AG04449 (cell line): Measurements from ENCODE around the gene RALA.
A peak's percentile ranks its signal among the peaks of the same experiment; 100 is the strongest.

ENCODE experiments used
- CTCF ChIA-PET: fragments of 350-600 bp; formaldehyde crosslinking; extraction: SDS; loops from one replicate; lab custom pipeline; 2021; ENCODE audit warnings: antibody characterized with exemption; lab: Yijun Ruan, JAX
- POLR2A ChIA-PET: fragments of 400-600, 350-600 bp; formaldehyde crosslinking; extraction: SDS; loops from one replicate; lab custom pipeline; 2020; ENCODE audit warnings: antibody characterized with exemption, inconsistent platforms; lab: Yijun Ruan, JAX
- DNase-seq: peaks from one replicate; pipeline ENCODE4 v3.0.0-alpha.2; 2010; ENCODE audit warnings: low read depth, low spot score
- H3K4me3 ChIP-seq: 2 replicates; pipeline ENCODE4 v1.5.1; 2011; ENCODE audit warnings: low read depth, mild to moderate bottlenecking, control low read depth, low read length
- TF ChIP-seq, protein P1 (sequence below): IDR thresholded peaks from one replicate; pipeline ENCODE4 v1.5.1; 2011; ENCODE audit warnings: mild to moderate bottlenecking, moderate library complexity, low read length, control low read depth, inconsistent platforms; ENCODE audit not compliant: insufficient read depth; ENCODE audit errors: missing control alignments

Gene RALA

DNA sequence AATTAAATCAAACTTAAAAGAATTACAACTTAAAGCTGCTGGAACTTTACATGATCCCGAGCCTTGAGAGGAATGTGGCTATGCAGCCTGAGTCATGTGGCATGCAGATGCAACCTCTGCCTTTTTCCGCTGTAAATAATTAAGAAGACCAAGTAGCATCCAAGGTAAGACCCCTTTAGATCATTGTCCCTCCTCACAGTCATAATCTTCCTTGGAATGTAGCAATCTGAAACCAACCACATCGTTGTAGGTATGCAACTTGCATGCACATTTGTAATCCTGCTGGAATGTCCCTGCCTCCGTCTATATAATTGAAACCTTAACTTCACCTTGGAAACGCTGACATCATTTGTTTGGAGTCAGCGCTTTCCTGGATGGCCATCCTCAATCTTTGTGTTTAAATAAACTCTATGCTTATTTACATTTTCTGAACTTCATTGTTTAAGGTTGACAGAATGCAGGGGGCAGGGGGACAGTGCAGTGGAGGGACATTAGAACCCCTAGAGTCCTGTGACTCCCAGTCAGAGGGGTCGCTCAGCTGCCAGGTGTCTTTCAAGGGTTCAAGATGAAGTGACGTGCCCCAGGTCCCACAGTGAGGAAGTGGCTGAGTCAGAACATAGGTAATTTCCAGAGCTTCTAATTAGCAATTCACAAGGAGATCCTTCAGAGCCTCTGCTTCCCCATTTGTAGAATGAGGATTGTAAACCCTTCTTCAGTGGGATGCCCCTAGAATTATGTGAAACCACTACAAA lies 110.7 kb downstream of the RALA start:
- DNase-seq = peak; percentile 63
- ChIA-PET CTCF (interaction anchor here (1.3 to 6.4 kb wide), 4 partner anchors 9 to 153 kb away, joined by 3 to 77 read pairs (median 36); no protein-coding TSS in a partner anchor), POLR2A (interaction anchor here (0.8 to 1.1 kb wide), 3 partner anchors 113 to 144 kb away, joined by 3 read pairs; no protein-coding TSS in a partner anchor)
- peak overlapping the region; percentile 71 for H3K4me3 ChIP-seq
- TF ChIP-seq, protein P1, sequence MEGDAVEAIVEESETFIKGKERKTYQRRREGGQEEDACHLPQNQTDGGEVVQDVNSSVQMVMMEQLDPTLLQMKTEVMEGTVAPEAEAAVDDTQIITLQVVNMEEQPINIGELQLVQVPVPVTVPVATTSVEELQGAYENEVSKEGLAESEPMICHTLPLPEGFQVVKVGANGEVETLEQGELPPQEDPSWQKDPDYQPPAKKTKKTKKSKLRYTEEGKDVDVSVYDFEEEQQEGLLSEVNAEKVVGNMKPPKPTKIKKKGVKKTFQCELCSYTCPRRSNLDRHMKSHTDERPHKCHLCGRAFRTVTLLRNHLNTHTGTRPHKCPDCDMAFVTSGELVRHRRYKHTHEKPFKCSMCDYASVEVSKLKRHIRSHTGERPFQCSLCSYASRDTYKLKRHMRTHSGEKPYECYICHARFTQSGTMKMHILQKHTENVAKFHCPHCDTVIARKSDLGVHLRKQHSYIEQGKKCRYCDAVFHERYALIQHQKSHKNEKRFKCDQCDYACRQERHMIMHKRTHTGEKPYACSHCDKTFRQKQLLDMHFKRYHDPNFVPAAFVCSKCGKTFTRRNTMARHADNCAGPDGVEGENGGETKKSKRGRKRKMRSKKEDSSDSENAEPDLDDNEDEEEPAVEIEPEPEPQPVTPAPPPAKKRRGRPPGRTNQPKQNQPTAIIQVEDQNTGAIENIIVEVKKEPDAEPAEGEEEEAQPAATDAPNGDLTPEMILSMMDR = no peak

DNA sequence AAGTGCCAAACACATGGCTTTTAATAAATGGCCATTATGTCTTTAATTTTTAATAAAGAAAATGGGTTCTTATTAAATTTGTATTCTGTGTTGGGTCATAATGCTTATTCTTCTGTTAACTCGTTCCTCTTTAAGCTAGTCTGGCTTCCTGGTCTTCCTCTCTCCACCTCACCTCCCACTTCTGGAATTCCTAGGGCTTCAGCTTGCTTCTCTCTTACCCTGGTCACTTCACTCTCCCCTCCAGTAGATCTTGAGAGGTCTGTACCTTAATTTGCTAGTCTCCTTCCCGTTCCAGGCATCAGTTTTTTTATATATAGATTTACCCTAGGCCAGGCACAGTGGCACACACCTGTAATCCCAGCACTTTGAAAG lies 111.2 kb downstream of the RALA start:
- no peak for DNase-seq
- TF ChIP-seq, protein P1 = no peak
- ChIA-PET CTCF (interaction anchor here (1.3 to 6.4 kb wide), 3 partner anchors 12 to 154 kb away, joined by 3 to 77 read pairs (median 69); no protein-coding TSS in a partner anchor), POLR2A (no interaction called here)
- H3K4me3 ChIP-seq = peak overlapping the region; percentile 71

DNA sequence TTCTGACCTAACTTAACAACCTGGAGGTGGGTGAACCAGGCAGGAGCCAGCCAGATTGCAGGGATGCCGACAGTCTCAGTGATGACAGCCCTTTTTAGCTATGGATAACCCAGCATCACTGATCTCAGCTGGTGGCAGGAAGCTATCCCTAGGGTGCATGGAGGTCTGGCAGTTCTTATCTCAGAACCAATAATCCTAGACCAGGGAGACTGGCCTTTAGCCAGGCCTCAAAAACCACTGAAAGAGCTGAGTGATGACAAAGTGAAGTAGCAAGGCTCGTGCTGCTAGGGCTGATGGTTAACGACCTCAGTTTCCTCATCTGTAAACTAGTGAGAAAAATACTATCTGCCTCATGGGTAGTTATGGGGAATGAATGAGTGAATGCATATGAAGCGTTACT lies 112.5 kb downstream of the RALA start:
- ChIA-PET CTCF (interaction anchor here (0.8 to 6.4 kb wide), 4 partner anchors 11 to 155 kb away, joined by 3 to 77 read pairs (median 36); no protein-coding TSS in a partner anchor), POLR2A (interaction anchor here (0.8 to 1.2 kb wide), 3 partner anchors 11 to 155 kb away, joined by 3 read pairs; partner anchors contain the start of gene RALA)
- TF ChIP-seq, protein P1 = no peak
- no peak for DNase-seq
- H3K4me3 ChIP-seq = no peak overlapping the region

DNA sequence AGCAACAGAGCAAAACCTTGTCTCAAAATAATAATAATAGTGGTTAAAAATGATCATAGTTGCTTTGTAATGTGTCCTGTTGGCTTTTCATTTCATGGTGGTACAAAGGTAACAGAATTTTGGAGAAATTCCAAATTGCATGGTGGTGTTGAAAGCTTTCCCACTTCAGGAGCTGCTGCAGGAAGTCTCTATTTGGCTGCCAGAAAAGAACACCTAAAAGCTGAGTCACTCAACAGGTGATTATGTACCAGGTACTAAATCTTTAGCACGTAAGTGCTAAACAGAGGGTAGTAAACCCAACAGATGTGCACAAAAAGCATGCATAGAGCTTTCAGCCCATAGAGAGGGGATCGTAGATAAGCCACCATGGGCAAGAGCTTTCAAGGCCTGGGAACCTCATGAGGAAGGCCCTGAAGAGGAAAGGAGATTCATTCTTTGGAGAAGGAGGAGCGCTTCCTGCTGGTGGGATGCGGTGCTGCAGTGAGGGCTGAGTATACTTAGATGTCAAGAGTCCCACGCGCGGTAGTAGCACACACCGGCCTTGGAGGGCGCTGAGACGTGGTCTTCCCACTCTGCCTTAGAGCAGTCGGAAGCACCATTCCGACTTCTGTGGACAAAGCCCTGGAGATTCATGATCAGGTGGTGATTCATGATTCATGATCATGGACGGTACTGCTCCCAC lies 118.7 kb downstream of the RALA start:
- POLR2A ChIA-PET = no interaction called here
- CTCF ChIA-PET = interaction anchor here (1.0 to 15.4 kb wide), 4 partner anchors 9 to 311 kb away, joined by 3 to 544 read pairs (median 5); no protein-coding TSS in a partner anchor
- no peak for DNase-seq
- TF ChIP-seq, protein P1 = no peak
- H3K4me3 ChIP-seq = no peak overlapping the region

DNA sequence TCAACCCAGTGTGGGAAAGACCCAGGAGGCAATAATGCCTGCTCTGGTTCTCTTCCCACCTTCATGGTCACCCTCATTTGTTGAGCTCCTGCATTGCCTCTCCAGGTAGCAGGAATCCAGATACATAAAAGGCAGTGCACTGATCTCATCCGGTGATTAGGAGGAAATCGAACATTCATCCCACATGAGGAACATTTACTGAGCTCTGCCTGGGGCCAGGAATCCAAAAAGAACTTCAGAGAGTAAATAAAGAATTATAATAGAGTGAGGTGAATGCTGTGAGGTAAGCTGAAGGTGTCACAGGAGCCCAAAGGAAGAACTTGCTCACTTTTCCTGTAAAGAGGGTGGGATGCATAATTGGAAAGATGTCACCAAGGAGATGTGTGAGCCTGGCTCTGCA lies 121.2 kb downstream of the RALA start:
- no peak for DNase-seq
- CTCF ChIA-PET = interaction anchor here (0.7 to 15.4 kb wide), 10 partner anchors 10 to 271 kb away, joined by 3 to 544 read pairs (median 8); no protein-coding TSS in a partner anchor
- TF ChIP-seq, protein P1 = no peak
- H3K4me3 ChIP-seq = no peak overlapping the region
- POLR2A ChIA-PET = no interaction called here
